Muscle of leg (tissue), 11 donors: ENCODE data around the gene CMIP. TPM values are rescaled to one million over a fixed set of nuclear protein-coding genes. Genes with fewer than 3 reads are reported as not detected.

ENCODE experiments used
- DNase-seq: peaks from one replicate; pipeline ENCODE4 v3.0.0; 2013
- H3K27ac ChIP-seq: one replicate; pipeline ENCODE4 v1.5.1; 2013; ENCODE audit warnings: mild to moderate bottlenecking, low read length, control low read depth
- H3K27me3 ChIP-seq: one replicate; pipeline ENCODE4 v1.6.1; 2013; ENCODE audit warnings: low read length; ENCODE audit not compliant: control insufficient read depth, insufficient read depth
- H3K36me3 ChIP-seq: one replicate; pipeline ENCODE4 v1.6.1; 2013; ENCODE audit warnings: low read length; ENCODE audit not compliant: control insufficient read depth, insufficient read depth
- H3K4me1 ChIP-seq: one replicate; pipeline ENCODE4 v1.6.1; 2013; ENCODE audit warnings: low read length; ENCODE audit not compliant: control insufficient read depth, insufficient read depth
- H3K4me3 ChIP-seq: one replicate; pipeline ENCODE4 v1.5.1; 2013; ENCODE audit warnings: low read length, control low read depth
- H3K9me3 ChIP-seq: replicated peaks from 2 replicates; pipeline ENCODE4 v1.6.1; 2013; ENCODE audit warnings: low read depth, low read length; ENCODE audit not compliant: control insufficient read depth
- WGBS: methylation state at CpG from one replicate; pipeline ENCODE4 v1.1.5; 2013; ENCODE audit warnings: missing lambda C conversion rate; ENCODE audit not compliant: insufficient coverage; 5-methylcytosine and 5-hydroxymethylcytosine counted together
- polyA plus RNA-seq, 8 donors: library from polyadenylated mRNA; unstranded; fragments of 120-200 nt; gene quantifications; one replicate each; pipeline versions ENCODE4 v1.2.1 to v1.2.3, GENCODE V29; 2013; ENCODE audit warnings: inconsistent platforms in 1 of 8, low replicate concordance in 1 of 8; ENCODE audit not compliant: insufficient read length in 8 of 8, insufficient read depth in 1 of 8
- total RNA-seq: library from RNA; stranded (reverse); fragments of 120-200 nt; gene quantifications from one replicate; pipeline ENCODE4 v1.2.4, GENCODE V29; 2013

CMIP gene
- total and polyA plus RNA-seq, 9 donors: 5.5 to 24.3 (median 18.8) TPM

GRCh38 chr16:81555660-81556059 lies 111.1 kb downstream of the CMIP start:
- Histone ChIP-seq H3K9me3 (no peaks in the 10 kb centered on the region), H3K27me3 (no peaks in the 10 kb centered on the region), H3K4me3 (no peak overlapping the region), H3K27ac (no peak overlapping the region), H3K4me1 (peaks cover 35% of the 10 kb centered on the region), H3K36me3 (no peaks in the 10 kb centered on the region)
- no peak for DNase-seq
- 100% methylated on average over 1 of the region's 3 CpGs for WGBS

DNA sequence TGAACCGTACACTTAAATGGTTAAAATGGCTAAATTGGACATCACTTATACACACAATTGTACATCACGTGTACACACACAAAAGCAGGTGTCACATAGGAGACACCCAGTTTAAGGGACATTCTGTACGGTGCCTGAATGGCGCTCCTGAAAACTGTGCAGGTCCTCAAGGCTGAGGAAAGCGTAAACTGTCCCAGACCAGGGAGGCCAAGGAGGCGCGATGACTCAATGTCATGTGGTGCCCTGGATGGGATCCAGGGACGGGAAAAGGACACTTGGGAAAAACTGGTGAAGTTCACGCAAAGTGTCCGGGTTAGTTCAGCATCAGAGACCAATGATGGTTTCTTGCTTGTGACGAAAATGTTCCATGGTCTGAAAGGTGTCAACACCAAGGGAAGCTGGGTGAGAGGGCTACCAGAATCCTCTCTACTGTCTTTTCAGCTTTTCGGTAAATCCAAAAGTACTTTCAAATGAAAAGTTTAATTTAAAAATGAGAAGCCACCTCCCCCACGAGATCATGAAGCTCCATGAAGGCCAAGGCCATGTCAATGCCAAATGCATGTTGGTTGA lies 112.2 kb downstream of the CMIP start:
- Histone ChIP-seq H3K27me3 (no peaks in the 10 kb centered on the region), H3K36me3 (no peaks in the 10 kb centered on the region), H3K27ac (no peak overlapping the region), H3K4me1 (peaks cover 35% of the 10 kb centered on the region), H3K9me3 (no peaks in the 10 kb centered on the region), H3K4me3 (no peak overlapping the region)
- no peak for DNase-seq
- 87% methylated on average over 10 of the region's 13 CpGs for WGBS

DNA sequence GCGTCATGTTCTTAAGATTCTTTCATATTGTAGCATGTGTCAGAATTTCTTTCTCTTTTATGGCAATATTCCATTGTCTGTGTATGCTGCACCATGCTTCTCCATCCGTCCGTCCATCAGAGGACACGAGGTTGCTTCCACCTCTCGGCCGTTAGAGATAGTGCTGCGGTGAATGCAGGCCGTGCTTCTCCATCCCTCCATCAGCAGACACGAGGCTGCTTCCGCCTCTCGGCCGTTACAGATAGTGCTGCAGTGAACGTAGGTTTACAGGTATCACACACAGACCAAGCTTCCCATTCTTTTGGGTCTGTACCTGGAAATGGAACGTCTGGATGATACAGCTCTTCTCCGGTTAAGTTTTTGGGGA lies 113.5 kb downstream of the CMIP start:
- H3K27me3 ChIP-seq: no peaks in the 10 kb centered on the region
- H3K36me3 ChIP-seq: no peaks in the 10 kb centered on the region
- 82% methylated on average over 12 of the region's 15 CpGs for WGBS
- no peaks in the 10 kb centered on the region for H3K9me3 ChIP-seq
- no peak for DNase-seq
- H3K4me1 ChIP-seq: peaks cover 24% of the 10 kb centered on the region
- H3K27ac ChIP-seq: no peak overlapping the region
- H3K4me3 ChIP-seq: no peak overlapping the region

GRCh38 chr16:81558444-81559175 lies 114.0 kb downstream of the CMIP start:
- Histone ChIP-seq H3K4me1 (peaks cover 18% of the 10 kb centered on the region), H3K36me3 (no peaks in the 10 kb centered on the region), H3K27ac (no peak overlapping the region), H3K9me3 (no peaks in the 10 kb centered on the region), H3K27me3 (no peaks in the 10 kb centered on the region), H3K4me3 (no peak overlapping the region)
- DNase-seq: peak; percentile 71
- WGBS: 68% methylated on average over 11 of the region's 16 CpGs

DNA sequence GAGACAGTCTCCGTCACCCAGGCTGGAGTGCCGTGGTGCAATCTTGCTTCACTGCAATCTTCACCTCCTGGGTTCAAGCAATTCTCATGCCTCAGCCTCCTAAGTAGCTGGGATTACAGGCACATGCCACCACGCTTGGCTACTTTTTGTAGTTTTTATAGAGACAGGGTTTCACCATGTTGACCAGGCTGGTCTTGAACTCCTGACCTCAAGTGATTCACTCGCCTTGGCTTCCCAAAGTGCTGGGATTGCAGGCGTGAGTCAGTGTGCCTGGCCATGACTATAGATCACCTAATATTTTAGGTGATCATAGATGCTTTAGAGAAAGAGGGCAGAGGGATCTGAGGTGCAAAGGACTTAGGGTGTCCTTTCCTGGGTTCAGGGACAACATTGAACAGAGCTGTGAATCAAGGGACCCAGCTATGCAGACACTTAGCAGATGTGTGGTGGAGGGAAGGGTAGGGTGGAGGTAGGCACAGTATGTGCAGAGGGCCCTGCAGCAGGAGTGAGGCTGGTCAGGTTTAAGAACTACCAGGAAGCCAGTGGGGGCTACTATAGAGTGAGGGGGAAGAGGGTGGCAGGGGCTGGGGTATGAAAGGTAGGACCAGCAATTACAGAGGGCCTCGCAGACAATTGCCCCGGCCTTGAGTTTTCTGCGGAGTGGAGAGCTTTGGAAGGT lies 116.5 kb downstream of the CMIP start:
- Histone ChIP-seq H3K36me3 (no peaks in the 10 kb centered on the region), H3K4me3 (no peak overlapping the region), H3K27ac (no peak overlapping the region), H3K4me1 (peaks cover 12% of the 10 kb centered on the region), H3K27me3 (no peaks in the 10 kb centered on the region), H3K9me3 (no peaks in the 10 kb centered on the region)
- WGBS: 79% methylated on average over 7 of the region's 8 CpGs
- DNase-seq: no peak

DNA sequence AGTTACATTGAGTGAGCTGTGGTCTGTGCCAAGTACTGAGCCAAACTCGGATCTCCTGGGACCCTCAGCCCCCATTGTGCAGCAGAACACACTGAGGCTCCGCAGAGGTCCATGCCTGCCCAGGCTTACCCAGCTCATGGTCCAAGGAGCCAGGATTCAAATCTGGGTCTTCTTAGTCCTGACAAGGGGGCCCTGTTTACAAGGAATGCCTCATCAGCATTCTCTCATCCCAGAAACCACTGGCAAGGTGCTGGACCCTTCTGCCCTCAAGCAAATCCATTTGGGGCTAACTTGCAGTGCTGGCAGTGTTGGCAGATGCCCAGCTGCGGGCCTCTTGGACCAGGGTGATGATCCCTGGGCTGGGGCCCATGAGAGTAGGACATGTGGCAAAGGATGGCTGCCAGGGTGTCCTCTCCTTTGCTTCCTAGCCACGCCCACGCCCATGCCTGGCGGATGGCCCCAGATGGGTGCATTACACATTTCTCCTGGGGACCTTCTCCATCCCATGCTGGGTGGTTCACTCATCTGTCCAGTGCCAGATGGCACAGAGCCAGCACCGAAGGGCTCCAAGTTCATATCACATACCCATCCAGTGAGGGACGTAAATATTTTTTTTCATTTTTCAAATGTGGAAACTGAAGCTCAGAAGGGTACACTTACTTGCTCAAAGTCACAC lies 117.7 kb downstream of the CMIP start:
- 92% methylated on average over 8 of the region's 8 CpGs for WGBS
- no peak overlapping the region for H3K27ac ChIP-seq
- no peak overlapping the region for H3K4me3 ChIP-seq
- H3K9me3 ChIP-seq: no peaks in the 10 kb centered on the region
- H3K36me3 ChIP-seq: no peaks in the 10 kb centered on the region
- DNase-seq: no peak
- no peaks in the 10 kb centered on the region for H3K27me3 ChIP-seq
- H3K4me1 ChIP-seq: peaks cover 12% of the 10 kb centered on the region

DNA sequence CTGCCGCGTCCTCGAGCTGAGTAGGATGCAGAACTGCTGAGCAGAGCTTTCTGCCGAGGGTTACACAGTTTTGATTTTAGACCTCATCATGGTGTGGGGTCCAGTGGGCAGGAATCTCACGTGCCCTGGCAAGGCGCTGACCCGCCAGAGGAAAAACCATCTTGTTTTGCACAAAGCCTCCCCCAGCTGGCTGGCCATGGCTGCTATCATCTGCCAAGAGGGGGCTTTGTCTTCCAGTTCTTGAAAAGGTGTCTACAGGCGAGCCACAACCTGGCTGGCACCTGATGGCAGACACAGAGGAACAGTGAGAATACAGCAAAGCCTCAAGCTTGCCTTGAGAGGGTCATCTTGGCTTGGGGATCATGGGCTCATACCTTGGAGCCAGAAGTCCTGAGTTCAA lies 118.3 kb downstream of the CMIP start:
- 88% methylated on average over 8 of the region's 8 CpGs for WGBS
- no peaks in the 10 kb centered on the region for H3K36me3 ChIP-seq
- no peak overlapping the region for H3K4me3 ChIP-seq
- no peak for DNase-seq
- H3K9me3 ChIP-seq: no peaks in the 10 kb centered on the region
- peaks cover 12% of the 10 kb centered on the region for H3K4me1 ChIP-seq
- no peaks in the 10 kb centered on the region for H3K27me3 ChIP-seq
- no peak overlapping the region for H3K27ac ChIP-seq

DNA sequence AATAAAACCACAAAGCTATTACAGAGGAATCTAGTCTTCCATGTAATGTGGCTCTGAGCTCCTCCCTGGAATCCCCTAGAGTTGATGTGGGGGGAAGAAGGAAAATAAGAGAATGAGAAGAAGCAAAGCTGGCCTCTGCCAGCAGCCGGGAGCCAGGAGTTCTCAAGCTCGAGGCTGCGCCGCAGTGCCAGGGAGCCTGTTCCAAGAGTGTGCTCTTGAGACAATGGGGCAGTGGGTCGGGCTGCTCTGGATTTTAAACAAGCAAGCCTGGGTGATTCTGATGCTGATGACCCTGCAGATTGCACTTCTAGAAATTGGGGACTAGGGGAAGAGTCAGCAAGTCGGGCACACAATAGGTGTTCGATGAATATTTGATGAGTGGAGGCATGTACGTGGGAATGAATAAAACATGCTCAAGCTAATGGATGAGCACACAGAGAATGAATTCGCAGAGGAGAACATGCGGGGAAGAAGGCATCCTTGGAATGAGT lies 119.9 kb downstream of the CMIP start:
- H3K27me3 ChIP-seq: no peaks in the 10 kb centered on the region
- H3K4me3 ChIP-seq: no peak overlapping the region
- no peak for DNase-seq
- H3K27ac ChIP-seq: no peak overlapping the region
- H3K9me3 ChIP-seq: no peaks in the 10 kb centered on the region
- WGBS: 49% methylated on average over 10 of the region's 10 CpGs
- H3K36me3 ChIP-seq: no peaks in the 10 kb centered on the region
- H3K4me1 ChIP-seq: peaks cover 13% of the 10 kb centered on the region

GRCh38 chr16:81565321-81566028 lies 120.9 kb downstream of the CMIP start:
- Histone ChIP-seq H3K4me3 (no peak overlapping the region), H3K36me3 (no peaks in the 10 kb centered on the region), H3K9me3 (no peaks in the 10 kb centered on the region), H3K27ac (no peak overlapping the region), H3K27me3 (no peaks in the 10 kb centered on the region), H3K4me1 (peaks cover 21% of the 10 kb centered on the region)
- 79% methylated on average over 14 of the region's 20 CpGs for WGBS
- DNase-seq: no peak
